Urinary bladder (tissue), 4 donors: Measurements from ENCODE around the gene NR1D2. TPM values are rescaled to one million over a fixed set of nuclear protein-coding genes. Genes with fewer than 3 reads are reported as not detected.
"Not testable (repeated sequence)": the region's sequence is repeated elsewhere in the genome, so short reads cannot be mapped to it uniquely, and the experiment has no call there.

ENCODE experiments used
- DNase-seq: peaks from one replicate; pipeline ENCODE4 v3.0.0-alpha.2; 2015; ENCODE audit errors: extremely low spot score
- H3K27ac ChIP-seq: one replicate; pipeline ENCODE4 v1.5.1; 2013; ENCODE audit warnings: low read depth, mild to moderate bottlenecking, moderate library complexity
- H3K36me3 ChIP-seq: one replicate; pipeline ENCODE4 v1.6.1; 2013; ENCODE audit warnings: mild to moderate bottlenecking, moderate library complexity; ENCODE audit not compliant: insufficient read depth
- H3K4me1 ChIP-seq: one replicate; pipeline ENCODE4 v1.6.1; 2013; ENCODE audit warnings: mild to moderate bottlenecking, moderate library complexity; ENCODE audit not compliant: insufficient read depth
- H3K4me3 ChIP-seq: one replicate; pipeline ENCODE4 v1.5.1; 2013; ENCODE audit warnings: low read depth, low read length
- WGBS: extraction: QIAGEN DNeasy Blood & Tissue Kit; methylation state at CpG from one replicate; pipeline ENCODE4 v1.1.7; 2013; 5-methylcytosine and 5-hydroxymethylcytosine counted together
- polyA plus RNA-seq: library from polyadenylated mRNA; stranded (reverse); fragments of 200-250 nt; gene quantifications from one replicate; pipeline ENCODE4 v1.2.3, GENCODE V29; 2013
- total RNA-seq: library from RNA; depleted of rRNA; stranded (reverse); fragments of >200 nt; gene quantifications from one replicate; pipeline ENCODE4 v1.2.3, GENCODE V29; 2014
- donor health status: healthy with polysubstance abuse.
- donor health status: healthy.

Gene NR1D2
- total and polyA plus RNA-seq, 2 donors: 16.6 to 64.0 TPM

- 32% methylated on average over 12 of the region's 12 CpGs for WGBS
Measured at GRCh38 chr3:23918331-23918730, 26.8 kb upstream of the NR1D2 start.

GRCh38 chr3:23919628-23920027 is 25.5 kb upstream of the NR1D2 start:
- no peak for DNase-seq
- H3K4me3 ChIP-seq: no peak overlapping the region
- WGBS: 77% methylated on average over 2 of the region's 2 CpGs
- no peaks in the 10 kb centered on the region for H3K36me3 ChIP-seq
- H3K27ac ChIP-seq: no peak overlapping the region
- no peaks in the 10 kb centered on the region for H3K4me1 ChIP-seq

More at GRCh38 chr3:23918331-23918730, 26.8 kb upstream of the NR1D2 start:
- not testable (repeated sequence) for H3K36me3 ChIP-seq, DNase-seq, H3K27ac ChIP-seq, H3K4me1 ChIP-seq
- H3K4me3 ChIP-seq: peak overlapping the region; percentile 79

GRCh38 chr3:23920151-23920655 is 24.9 kb upstream of the NR1D2 start:
- no peak for DNase-seq
- H3K4me3 ChIP-seq: no peak overlapping the region
- WGBS: 83% methylated on average over 5 of the region's 5 CpGs
- H3K36me3 ChIP-seq: no peaks in the 10 kb centered on the region
- no peaks in the 10 kb centered on the region for H3K4me1 ChIP-seq
- no peak overlapping the region for H3K27ac ChIP-seq

GRCh38 chr3:23921052-23921511 is 24.0 kb upstream of the NR1D2 start:
- Histone ChIP-seq H3K27ac (no peak overlapping the region), H3K4me1 (no peaks in the 10 kb centered on the region), H3K36me3 (no peaks in the 10 kb centered on the region), H3K4me3 (no peak overlapping the region)
- WGBS: 87% methylated on average over 3 of the region's 3 CpGs
- DNase-seq: no peak

GRCh38 chr3:23923786-23924185 is 21.3 kb upstream of the NR1D2 start:
- no peaks in the 10 kb centered on the region for H3K4me1 ChIP-seq
- DNase-seq: no peak
- no peak overlapping the region for H3K27ac ChIP-seq
- H3K4me3 ChIP-seq: no peak overlapping the region
- no peaks in the 10 kb centered on the region for H3K36me3 ChIP-seq
- 61% methylated on average over 2 of the region's 2 CpGs for WGBS

- Histone ChIP-seq H3K27ac (no peak overlapping the region), H3K4me3 (no peak overlapping the region), H3K4me1 (no peaks in the 10 kb centered on the region), H3K36me3 (no peaks in the 10 kb centered on the region)
- no peak for DNase-seq
- WGBS: 94% methylated on average over 7 of the region's 7 CpGs
Measured at GRCh38 chr3:23926246-23926645, 18.8 kb upstream of the NR1D2 start.

- H3K36me3 ChIP-seq: no peaks in the 10 kb centered on the region
- H3K4me1 ChIP-seq: no peaks in the 10 kb centered on the region
- no peak overlapping the region for H3K27ac ChIP-seq
- H3K4me3 ChIP-seq: no peak overlapping the region
- WGBS: 81% methylated on average over 3 of the region's 3 CpGs
- no peak for DNase-seq
Measured at GRCh38 chr3:23926736-23927135, 18.4 kb upstream of the NR1D2 start.

- H3K36me3 ChIP-seq: no peaks in the 10 kb centered on the region
- H3K27ac ChIP-seq: no peak overlapping the region
- no peak for DNase-seq
- WGBS: 82% methylated on average over 8 of the region's 8 CpGs
- H3K4me1 ChIP-seq: no peaks in the 10 kb centered on the region
- H3K4me3 ChIP-seq: no peak overlapping the region
Measured at GRCh38 chr3:23928524-23928923, 16.6 kb upstream of the NR1D2 start.

- WGBS: 68% methylated on average over 3 of the region's 3 CpGs
- Histone ChIP-seq H3K27ac (no peak overlapping the region), H3K4me1 (no peaks in the 10 kb centered on the region), H3K4me3 (no peak overlapping the region), H3K36me3 (no peaks in the 10 kb centered on the region)
- DNase-seq: no peak
Measured at GRCh38 chr3:23931597-23931996, 13.5 kb upstream of the NR1D2 start.

- Histone ChIP-seq H3K4me3 (no peak overlapping the region), H3K27ac (no peak overlapping the region), H3K4me1 (no peaks in the 10 kb centered on the region), H3K36me3 (no peaks in the 10 kb centered on the region)
- WGBS: 79% methylated on average over 4 of the region's 4 CpGs
- DNase-seq: no peak
Measured at GRCh38 chr3:23932571-23932970, 12.5 kb upstream of the NR1D2 start.

GRCh38 chr3:23934253-23934652 is 10.8 kb upstream of the NR1D2 start:
- Histone ChIP-seq H3K4me3 (no peak overlapping the region), H3K27ac (no peak overlapping the region), H3K36me3 (no peaks in the 10 kb centered on the region), H3K4me1 (no peaks in the 10 kb centered on the region)
- WGBS: 66% methylated on average over 4 of the region's 4 CpGs
- no peak for DNase-seq

- no peaks in the 10 kb centered on the region for H3K4me1 ChIP-seq
- DNase-seq: no peak
- 82% methylated on average over 1 of the region's 1 CpG for WGBS
Measured at GRCh38 chr3:23937296-23937695, 7.8 kb upstream of the NR1D2 start.

GRCh38 chr3:23938688-23939087 is 6.4 kb upstream of the NR1D2 start:
- Histone ChIP-seq H3K27ac (no peak overlapping the region), H3K4me1 (no peaks in the 10 kb centered on the region), H3K4me3 (no peak overlapping the region), H3K36me3 (no peaks in the 10 kb centered on the region)
- no peak for DNase-seq

More at GRCh38 chr3:23937296-23937695, 7.8 kb upstream of the NR1D2 start:
- H3K4me3 ChIP-seq: no peak overlapping the region
- no peaks in the 10 kb centered on the region for H3K36me3 ChIP-seq
- H3K27ac ChIP-seq: no peak overlapping the region

- H3K36me3 ChIP-seq: no peaks in the 10 kb centered on the region
- H3K27ac ChIP-seq: no peak overlapping the region
- H3K4me3 ChIP-seq: no peak overlapping the region
- DNase-seq: no peak
- no peaks in the 10 kb centered on the region for H3K4me1 ChIP-seq
- 89% methylated on average over 5 of the region's 5 CpGs for WGBS
Measured at GRCh38 chr3:23940775-23941174, 4.3 kb upstream of the NR1D2 start.

GRCh38 chr3:23941440-23941839 is 3.6 kb upstream of the NR1D2 start:
- Histone ChIP-seq H3K4me1 (no peaks in the 10 kb centered on the region), H3K4me3 (no peak overlapping the region), H3K36me3 (no peaks in the 10 kb centered on the region), H3K27ac (no peak overlapping the region)
- WGBS: 87% methylated on average over 4 of the region's 4 CpGs
- DNase-seq: no peak
